Hepatocyte (in vitro differentiated cells): Measurements from ENCODE around the gene NKAIN2.

ENCODE experiments used
- CTCF ChIP-seq: fragments of 200-600 bp; sonication (generic); IDR thresholded peaks from 2 replicates; pipeline ENCODE4 v1.5.1; 2016; ENCODE audit warnings: antibody characterized with exemption, mild to moderate bottlenecking; ENCODE audit not compliant: poor library complexity
- EZH2 ChIP-seq: fragments of 200-600 bp; sonication (generic); IDR thresholded peaks from 2 replicates; pipeline ENCODE4 v1.6.1; 2016; ENCODE audit warnings: antibody characterized with exemption, mild to moderate bottlenecking, borderline replicate concordance
- EZH2phosphoT487 ChIP-seq: fragments of 200-600 bp; sonication (generic); IDR thresholded peaks from one replicate; pipeline ENCODE4 v1.6.1; 2018; ENCODE audit warnings: antibody characterized with exemption, mild to moderate bottlenecking, low read depth, moderate library complexity; ENCODE audit not compliant: unreplicated experiment, severe bottlenecking

DNA sequence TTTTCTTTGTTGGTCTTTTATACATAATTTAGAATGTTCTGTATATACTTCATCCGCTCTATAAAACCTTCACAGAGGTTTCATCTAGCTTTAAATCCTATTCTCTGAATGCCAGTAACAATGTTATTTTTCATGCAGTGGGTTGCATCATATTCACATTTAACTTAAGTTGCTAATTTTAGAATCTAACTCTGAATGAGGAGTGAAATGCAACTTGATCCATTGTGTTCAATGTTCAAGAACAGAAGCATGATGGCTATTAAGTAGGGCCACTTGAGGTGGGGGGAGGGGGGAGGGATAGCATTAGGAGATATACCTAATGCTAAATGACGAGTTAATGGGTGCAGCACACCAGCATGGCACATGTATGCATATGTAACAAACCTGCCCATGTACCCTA is 224.5 kb downstream of the NKAIN2 start:
- no peak for TF ChIP-seq CTCF
- no peak for TF ChIP-seq EZH2
- TF ChIP-seq EZH2phosphoT487, result no peak
